Activated T-cell treated with anti-CD3 and anti-CD28 coated beads, Interleukin-2, amount 50 U/mL, for 72 hours (primary cell): ENCODE results near the gene AFDN. TPM values are rescaled to one million over a fixed set of nuclear protein-coding genes. Genes with fewer than 3 reads are reported as not detected.

Source experiments
- ATAC-seq, 2 donors: fragments of 150-1000 bp; cut with Tn5 transposase; replicated peaks in 1 of 2; 2 replicates each; pipeline ENCODE4 v1.10.0; 2021; ENCODE audit warnings: moderate library complexity in 2 of 2, mild to moderate bottlenecking in 1 of 2
- DNase-seq, 2 donors: peaks; one replicate each; pipeline ENCODE4 v3.0.0; 2021 to 2022; ENCODE audit warnings: mixed read lengths in 1 of 2
- H3K27ac Mint-ChIP-seq: one replicate; pipeline ENCODE4 v1.8.0; 2022; ENCODE audit warnings: mild to moderate bottlenecking, moderate library complexity, mixed read lengths
- H3K27me3 Mint-ChIP-seq: one replicate; pipeline ENCODE4 v1.8.0; 2022; ENCODE audit warnings: low read depth, mixed read lengths
- H3K36me3 Mint-ChIP-seq, 2 donors: one replicate each; pipeline ENCODE4 v1.8.0; 2022; ENCODE audit warnings: mixed read lengths in 2 of 2, mild to moderate bottlenecking in 1 of 2; ENCODE audit not compliant: insufficient read depth in 2 of 2
- H3K4me1 Mint-ChIP-seq: one replicate; pipeline ENCODE4 v1.8.0; 2022; ENCODE audit warnings: low read depth, mixed read lengths
- H3K4me3 Mint-ChIP-seq, 2 donors: one replicate each; pipeline ENCODE4 v1.8.0; 2022; ENCODE audit warnings: mild to moderate bottlenecking in 2 of 2, mixed read lengths in 2 of 2, moderate library complexity in 2 of 2
- H3K9me3 Mint-ChIP-seq, 2 donors: one replicate each; pipeline ENCODE4 v1.8.0; 2022; ENCODE audit warnings: mixed read lengths in 2 of 2
- total RNA-seq, 2 donors: library from RNA; stranded (reverse); gene quantifications; one replicate each; pipeline ENCODE4 v1.2.3, GENCODE V29; 2022

The AFDN gene
- total RNA-seq, 2 donors from 2014 or later: 21.6 to 31.9 TPM

- no peaks in the 10 kb centered on the region for H3K9me3 Mint-ChIP-seq
- no peaks in the 10 kb centered on the region for H3K27me3 Mint-ChIP-seq
- H3K4me3 Mint-ChIP-seq: no peak overlapping the region
- H3K4me1 Mint-ChIP-seq: no peaks in the 10 kb centered on the region
- no peaks in the 10 kb centered on the region for H3K36me3 Mint-ChIP-seq
- DNase-seq: no peak
- ATAC-seq: no peak
- peak overlapping the region; percentile 34 for H3K27ac Mint-ChIP-seq
Measured at GRCh38 chr6:167898673-167899311, 72.1 kb downstream of the AFDN start.

GRCh38 chr6:167904791-167905190 lies 78.1 kb downstream of the AFDN start:
- DNase-seq (no peak), ATAC-seq (no peak)
- Mint-ChIP-seq H3K36me3 (no peaks in the 10 kb centered on the region), H3K27me3 (no peaks in the 10 kb centered on the region), H3K27ac (peak overlapping the region; percentile 41), H3K4me1 (no peaks in the 10 kb centered on the region), H3K9me3 (no peaks in the 10 kb centered on the region), H3K4me3 (no peak overlapping the region)

GRCh38 chr6:167906899-167907298 lies 80.2 kb downstream of the AFDN start:
- Mint-ChIP-seq H3K27me3 (no peaks in the 10 kb centered on the region), H3K4me3 (no peak overlapping the region), H3K9me3 (no peaks in the 10 kb centered on the region), H3K36me3 (no peaks in the 10 kb centered on the region), H3K4me1 (no peaks in the 10 kb centered on the region), H3K27ac (no peak overlapping the region)
- no peak for ATAC-seq
- DNase-seq: no peak

- Mint-ChIP-seq H3K4me1 (no peaks in the 10 kb centered on the region), H3K9me3 (no peaks in the 10 kb centered on the region), H3K4me3 (no peak overlapping the region), H3K27me3 (no peaks in the 10 kb centered on the region), H3K36me3 (no peaks in the 10 kb centered on the region), H3K27ac (no peak overlapping the region)
- no peak for DNase-seq
- ATAC-seq: no peak
Measured at GRCh38 chr6:167907837-167908681, 81.3 kb downstream of the AFDN start.

- no peak for ATAC-seq
- Mint-ChIP-seq H3K27me3 (no peaks in the 10 kb centered on the region), H3K9me3 (no peaks in the 10 kb centered on the region), H3K4me1 (no peaks in the 10 kb centered on the region), H3K4me3 (no peak overlapping the region), H3K27ac (no peak overlapping the region), H3K36me3 (no peaks in the 10 kb centered on the region)
- DNase-seq: no peak
Measured at GRCh38 chr6:167910007-167910406, 83.3 kb downstream of the AFDN start.

- no peak overlapping the region for H3K27ac Mint-ChIP-seq
Measured at GRCh38 chr6:167910652-167911051, 83.9 kb downstream of the AFDN start.

GRCh38 chr6:167912494-167912893 lies 85.8 kb downstream of the AFDN start:
- H3K4me3 Mint-ChIP-seq: no peak overlapping the region
- no peaks in the 10 kb centered on the region for H3K36me3 Mint-ChIP-seq
- H3K4me1 Mint-ChIP-seq: no peaks in the 10 kb centered on the region
- no peaks in the 10 kb centered on the region for H3K27me3 Mint-ChIP-seq
- no peak for DNase-seq
- no peak overlapping the region for H3K27ac Mint-ChIP-seq
- ATAC-seq: no peak
- no peaks in the 10 kb centered on the region for H3K9me3 Mint-ChIP-seq

More at GRCh38 chr6:167910652-167911051, 83.9 kb downstream of the AFDN start:
- ATAC-seq: no peak
- no peaks in the 10 kb centered on the region for H3K4me1 Mint-ChIP-seq
- DNase-seq: no peak
- no peaks in the 10 kb centered on the region for H3K36me3 Mint-ChIP-seq
- H3K27me3 Mint-ChIP-seq: no peaks in the 10 kb centered on the region
- H3K4me3 Mint-ChIP-seq: no peak overlapping the region
- H3K9me3 Mint-ChIP-seq: no peaks in the 10 kb centered on the region

- no peak for ATAC-seq
- no peaks in the 10 kb centered on the region for H3K9me3 Mint-ChIP-seq
- H3K4me3 Mint-ChIP-seq: no peak overlapping the region
- H3K36me3 Mint-ChIP-seq: no peaks in the 10 kb centered on the region
- H3K27ac Mint-ChIP-seq: no peak overlapping the region
- H3K4me1 Mint-ChIP-seq: no peaks in the 10 kb centered on the region
- H3K27me3 Mint-ChIP-seq: no peaks in the 10 kb centered on the region
- DNase-seq: no peak
Measured at GRCh38 chr6:167913699-167914098, 87.0 kb downstream of the AFDN start.

GRCh38 chr6:167915139-167915538 lies 88.4 kb downstream of the AFDN start:
- Mint-ChIP-seq H3K36me3 (peaks cover 0 to 2% of the 10 kb centered on the region in 2 donors), H3K9me3 (no peaks in the 10 kb centered on the region), H3K4me3 (no peak overlapping the region), H3K4me1 (no peaks in the 10 kb centered on the region), H3K27ac (no peak overlapping the region), H3K27me3 (no peaks in the 10 kb centered on the region)
- no peak for DNase-seq
- ATAC-seq: no peak

GRCh38 chr6:167917551-167918154 lies 90.9 kb downstream of the AFDN start:
- Mint-ChIP-seq H3K4me3 (no peak overlapping the region), H3K9me3 (no peaks in the 10 kb centered on the region), H3K27ac (no peak overlapping the region), H3K36me3 (peaks cover 0 to 2% of the 10 kb centered on the region in 2 donors), H3K4me1 (no peaks in the 10 kb centered on the region), H3K27me3 (no peaks in the 10 kb centered on the region)
- DNase-seq: no peak
- peak; percentile 37 to 77 for ATAC-seq

GRCh38 chr6:167918548-167919278 lies 92.0 kb downstream of the AFDN start:
- Mint-ChIP-seq H3K27ac (no peak overlapping the region), H3K4me1 (no peaks in the 10 kb centered on the region), H3K36me3 (peaks cover 0 to 2% of the 10 kb centered on the region in 2 donors), H3K27me3 (no peaks in the 10 kb centered on the region), H3K9me3 (no peaks in the 10 kb centered on the region), H3K4me3 (no peak overlapping the region)
- DNase-seq (no peak), ATAC-seq (no peak)

GRCh38 chr6:167919349-167919748 lies 92.6 kb downstream of the AFDN start:
- no peak overlapping the region for H3K4me3 Mint-ChIP-seq
- no peaks in the 10 kb centered on the region for H3K4me1 Mint-ChIP-seq
- no peak for DNase-seq
- H3K9me3 Mint-ChIP-seq: no peaks in the 10 kb centered on the region
- H3K27ac Mint-ChIP-seq: no peak overlapping the region
- peaks cover 0 to 2% of the 10 kb centered on the region in 2 donors for H3K36me3 Mint-ChIP-seq
- ATAC-seq: no peak
- no peaks in the 10 kb centered on the region for H3K27me3 Mint-ChIP-seq

- no peak overlapping the region for H3K4me3 Mint-ChIP-seq
- no peaks in the 10 kb centered on the region for H3K27me3 Mint-ChIP-seq
- DNase-seq (no peak), ATAC-seq (no peak)
- H3K36me3 Mint-ChIP-seq: peaks cover 0 to 2% of the 10 kb centered on the region in 2 donors
- no peaks in the 10 kb centered on the region for H3K9me3 Mint-ChIP-seq
- H3K27ac Mint-ChIP-seq: no peak overlapping the region
- no peaks in the 10 kb centered on the region for H3K4me1 Mint-ChIP-seq
Measured at GRCh38 chr6:167920165-167920564, 93.5 kb downstream of the AFDN start.
